Inflammatory macrophage treated with lipopolysaccharide for 1 hour (primary cell): ENCODE data around the gene TIMM44.
"Not testable (repeated sequence)": the region's sequence is repeated elsewhere in the genome, so short reads cannot be mapped to it uniquely, and the experiment has no call there.

Experiments
- DNase-seq, 2 donors: peaks; one replicate each; pipeline ENCODE4 v3.0.0-alpha.2; 2020 to 2022

Gene TIMM44

DNA sequence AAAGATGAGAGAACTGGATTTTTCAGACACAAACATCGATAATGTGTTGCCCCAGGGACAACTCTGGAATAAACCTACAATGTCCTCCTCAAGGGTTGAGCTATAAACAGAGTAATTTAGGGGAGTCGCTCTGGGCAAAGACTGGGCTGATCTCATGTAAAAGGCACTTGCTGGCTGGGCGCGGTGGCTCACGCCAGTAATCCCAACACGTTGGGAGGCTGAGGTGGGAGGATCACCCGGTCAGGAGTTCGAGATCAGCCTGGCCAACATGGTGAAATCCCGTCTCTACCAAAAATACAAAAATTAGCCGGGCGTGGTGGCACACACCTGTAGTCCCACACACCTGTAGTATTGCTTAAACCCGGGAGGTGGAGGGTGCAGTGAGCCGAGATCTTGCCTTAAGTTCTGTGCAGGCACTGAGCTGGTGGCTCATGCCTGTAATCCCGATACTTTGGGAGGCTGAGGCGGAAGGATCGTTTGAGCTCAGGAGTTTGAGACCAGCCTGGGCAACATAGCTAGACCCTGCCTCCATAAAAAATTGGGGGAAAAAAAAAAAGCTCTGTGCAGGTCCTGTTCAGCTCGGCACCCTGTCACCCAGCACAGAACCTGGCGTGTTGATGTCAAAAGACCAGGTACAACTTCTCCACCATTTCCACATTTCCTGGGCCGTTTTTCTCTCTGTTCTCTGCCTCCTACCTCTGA lies 1.4 kb downstream of the TIMM44 start:
- DNase-seq = no peak

- DNase-seq = no peak
Measured at GRCh38 chr19:7940841-7941240, 2.6 kb downstream of the TIMM44 start.

DNA sequence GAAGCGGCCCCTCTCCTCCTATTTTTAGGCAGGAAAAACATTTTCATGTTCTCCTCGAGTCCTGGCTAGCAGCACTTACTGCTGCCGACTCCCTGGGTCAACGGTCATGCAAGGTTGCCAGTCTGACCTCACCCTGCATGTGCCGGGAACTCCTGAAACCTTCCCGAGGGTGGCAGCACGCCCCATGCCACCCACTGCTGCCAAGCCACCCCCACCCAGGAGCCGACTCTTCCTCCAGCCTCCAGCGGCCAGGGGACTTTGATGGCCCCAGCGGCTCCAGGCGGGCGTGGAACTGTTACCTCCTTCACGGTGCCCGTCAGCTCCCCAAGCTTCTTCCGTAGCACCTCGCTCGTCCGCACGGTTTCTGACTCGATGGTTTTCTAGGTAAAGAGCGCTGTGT lies 8.7 kb downstream of the TIMM44 start:
- no peak for DNase-seq

DNA sequence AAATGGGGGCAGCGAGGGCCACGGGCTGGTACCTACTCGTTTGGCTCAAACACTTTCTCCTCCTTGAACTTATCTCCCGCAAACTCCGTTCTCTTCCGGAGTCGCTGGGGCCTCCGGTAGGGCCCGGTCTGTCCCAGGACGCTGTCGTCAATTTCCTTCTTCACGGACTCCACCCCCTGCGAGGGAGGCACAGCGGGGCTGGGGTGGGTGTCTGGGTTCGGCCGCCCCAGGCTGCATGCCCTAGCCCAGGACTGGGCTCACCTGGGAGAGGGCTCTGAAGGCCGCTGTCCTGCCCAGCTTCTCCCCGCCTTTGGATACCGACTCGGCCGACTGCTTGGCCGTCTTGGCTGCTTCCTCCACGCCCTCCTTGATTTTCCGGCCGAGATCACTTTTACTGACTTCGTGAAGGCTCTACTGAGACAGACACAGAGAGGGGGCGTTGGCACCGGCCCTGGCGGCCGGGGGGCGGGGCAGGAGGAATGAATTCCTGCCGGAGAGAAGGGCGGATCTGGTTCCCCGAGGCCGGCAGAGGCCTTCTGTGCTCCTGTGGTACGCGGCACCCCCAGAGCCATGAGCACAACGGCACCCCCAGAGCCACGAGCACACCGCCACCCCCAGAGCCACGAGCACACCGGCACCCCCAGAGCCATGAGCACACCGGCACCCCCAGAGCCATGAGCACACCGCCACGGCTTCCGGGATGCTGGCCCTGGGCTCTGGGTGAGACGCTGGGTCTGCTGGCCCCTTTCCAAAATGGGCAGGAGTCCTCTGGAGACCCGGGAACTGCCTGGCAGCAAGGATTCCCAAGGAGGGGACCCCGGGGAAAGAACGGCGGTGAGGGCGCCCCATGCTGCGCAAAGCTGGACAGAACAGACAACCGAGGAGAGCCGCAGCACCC lies 9.4 kb downstream of the TIMM44 start:
- DNase-seq = no peak

DNA sequence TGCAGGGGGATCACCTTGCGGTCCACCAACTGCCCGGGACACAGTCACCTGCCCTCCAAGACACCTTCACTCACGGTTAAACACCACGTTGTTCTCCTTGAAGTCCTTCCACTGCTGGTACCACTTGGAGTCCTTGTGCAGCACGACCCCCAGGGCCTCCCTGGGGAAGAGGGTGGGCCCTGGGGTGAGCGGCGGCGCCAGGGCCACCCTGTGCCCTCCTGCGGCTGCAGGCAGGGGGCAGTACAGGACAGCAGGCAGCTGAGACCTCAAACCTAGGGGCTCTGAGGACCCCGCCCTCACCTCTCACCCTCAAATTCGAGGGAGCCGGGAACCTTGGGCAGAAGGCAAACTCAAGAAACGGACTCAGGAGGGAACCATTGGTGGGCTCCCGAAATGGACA lies 10.1 kb downstream of the TIMM44 start:
- no peak for DNase-seq

GRCh38 chr19:7932930-7933300 lies 10.6 kb downstream of the TIMM44 start:
- DNase-seq = no peak

DNA sequence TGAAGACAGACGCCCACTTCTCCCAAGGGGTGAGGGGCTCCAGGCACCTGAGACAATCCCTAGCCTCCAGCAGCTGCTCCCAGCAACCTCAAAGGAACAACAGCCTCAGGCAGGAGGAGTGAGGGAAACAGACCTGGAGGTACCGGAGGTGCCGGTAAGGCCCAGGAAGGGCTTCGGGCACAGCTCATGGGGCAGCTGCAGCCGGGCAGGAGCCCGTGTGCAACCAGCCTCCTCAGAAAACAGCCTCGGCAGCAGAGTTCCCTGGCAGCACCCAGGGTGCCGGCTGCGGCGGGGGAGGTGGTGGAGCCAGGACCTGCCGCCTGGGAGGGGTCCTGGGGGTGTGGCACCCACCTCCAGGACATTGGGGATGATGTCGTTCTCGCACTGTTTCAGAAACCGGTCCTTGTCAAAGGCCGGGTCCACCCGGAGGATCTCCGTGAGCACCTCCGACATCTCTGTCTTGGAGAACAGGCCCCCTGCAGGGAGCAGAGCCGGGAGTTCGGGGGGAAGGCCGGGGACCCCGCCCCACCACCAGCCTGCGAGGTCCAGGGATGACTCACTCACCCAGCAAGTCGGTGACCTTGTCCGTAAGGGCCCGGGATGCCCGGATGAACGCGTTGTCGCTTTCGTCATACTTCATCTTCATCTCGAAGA lies 11.1 kb downstream of the TIMM44 start:
- DNase-seq = no peak

DNA sequence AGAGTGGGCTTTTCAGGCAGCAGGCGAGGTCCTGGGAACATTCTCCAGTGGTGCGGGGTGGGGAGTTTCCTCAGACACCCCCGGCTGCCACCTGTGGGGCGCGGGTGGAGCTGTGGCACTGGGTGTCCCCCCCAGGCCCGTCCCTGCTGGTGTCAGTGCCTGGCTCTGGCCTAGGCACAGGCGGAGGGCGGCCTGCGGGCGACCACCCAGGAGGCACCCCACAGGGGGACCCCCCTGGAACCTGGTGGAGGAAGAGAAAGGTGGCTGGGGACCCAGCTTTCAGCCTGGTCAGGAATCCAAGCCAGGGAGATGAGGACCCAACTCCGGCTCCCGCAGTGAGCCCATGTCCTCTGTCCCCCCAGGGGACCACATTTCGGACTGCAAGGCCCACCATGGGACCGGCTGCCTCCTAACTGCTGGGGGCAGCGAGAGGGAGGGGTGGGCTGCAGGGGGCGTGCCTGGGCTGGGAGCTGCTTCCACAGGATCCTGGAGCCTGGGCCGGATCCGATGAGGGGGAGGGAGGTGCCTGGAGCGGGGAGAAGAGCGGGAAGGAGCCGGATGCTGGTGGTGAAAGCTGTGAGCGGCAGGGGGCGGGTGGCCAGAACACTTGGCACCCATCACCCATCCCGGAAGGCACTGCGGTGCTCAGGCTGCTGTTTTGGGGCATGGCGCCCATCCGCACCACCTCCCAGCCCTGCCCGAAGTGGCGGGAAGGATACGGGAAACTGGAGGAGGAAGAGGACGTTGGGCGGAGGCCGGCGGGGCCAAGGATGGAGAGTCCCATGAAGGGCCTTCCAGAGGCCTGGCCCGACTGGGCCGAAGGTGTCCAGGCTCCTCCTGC lies 12.0 kb downstream of the TIMM44 start:
- DNase-seq = no peak

DNA sequence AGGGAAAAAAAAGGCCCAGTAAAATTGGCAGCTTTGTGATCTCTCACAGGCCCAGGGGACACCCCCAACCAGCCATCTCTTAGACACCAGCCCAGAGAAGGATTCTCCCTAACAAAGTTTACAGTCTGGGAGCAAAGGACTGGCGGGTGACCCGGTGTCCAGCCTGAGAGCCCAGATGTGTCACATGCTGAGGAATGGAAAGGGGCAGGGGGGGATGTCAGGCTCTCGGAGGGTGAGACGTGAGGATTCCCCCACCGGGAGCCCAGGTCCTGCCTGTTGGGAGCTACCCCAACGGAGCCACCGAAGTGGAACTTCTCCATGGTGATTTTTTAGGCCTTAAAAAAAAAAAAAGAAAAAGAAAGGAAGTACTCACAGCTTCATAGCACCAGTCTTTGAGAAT lies 12.7 kb downstream of the TIMM44 start:
- DNase-seq = no peak

GRCh38 chr19:7930030-7930429 lies 13.4 kb downstream of the TIMM44 start:
- not testable (repeated sequence) for DNase-seq

GRCh38 chr19:7928741-7929701 lies 14.4 kb downstream of the TIMM44 start:
- DNase-seq = peak in 1 of 2 donors; percentile 27

GRCh38 chr19:7928334-7928706 lies 15.1 kb downstream of the TIMM44 start:
- DNase-seq = no peak

- DNase-seq = no peak
Measured at GRCh38 chr19:7927605-7928333, 15.7 kb downstream of the TIMM44 start.

GRCh38 chr19:7926727-7927604 lies 16.5 kb downstream of the TIMM44 start:
- DNase-seq = no peak

DNA sequence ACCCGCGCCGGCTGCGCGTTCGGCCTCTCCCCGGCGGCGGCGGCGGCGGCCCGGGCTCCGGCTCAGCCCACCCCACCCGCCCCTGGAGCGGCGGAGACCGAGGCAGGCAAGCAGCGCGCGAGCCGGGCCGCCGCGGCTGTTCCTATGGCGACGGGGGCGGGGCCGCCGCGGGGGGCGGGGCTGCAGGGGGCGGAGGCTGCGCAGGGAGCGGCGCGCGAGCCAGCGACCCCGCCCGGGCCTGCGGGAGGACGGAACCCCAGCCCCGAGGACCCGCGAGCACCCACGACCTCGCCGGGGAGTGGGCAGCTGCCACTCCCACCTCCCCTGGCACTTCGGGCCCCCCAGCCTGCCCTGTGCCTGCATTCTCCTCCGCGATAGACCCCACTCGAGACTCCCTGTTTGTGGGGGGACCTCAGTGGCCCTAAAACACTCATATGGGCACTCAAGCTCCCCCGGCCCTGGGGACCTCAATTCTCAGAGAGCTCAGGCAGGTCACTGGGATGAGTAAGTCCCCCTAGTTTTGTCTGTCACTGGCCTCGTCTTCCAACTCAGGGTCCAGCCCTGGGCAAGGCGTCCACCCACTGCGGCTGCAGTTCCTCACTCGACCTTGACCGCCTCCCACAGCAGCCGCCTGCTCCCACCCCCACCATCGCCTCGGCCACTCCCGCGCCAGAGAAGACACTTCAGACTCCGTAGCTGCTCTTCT lies 17.3 kb downstream of the TIMM44 start, which contains the start of gene CTXN1:
TSS of gene CTXN1 (minus strand) at position 115 of the 706 bp plus-strand sequence. CDS start 597 bp downstream, outside the sequence.
- peak; percentile 29 to 54 for DNase-seq

DNA sequence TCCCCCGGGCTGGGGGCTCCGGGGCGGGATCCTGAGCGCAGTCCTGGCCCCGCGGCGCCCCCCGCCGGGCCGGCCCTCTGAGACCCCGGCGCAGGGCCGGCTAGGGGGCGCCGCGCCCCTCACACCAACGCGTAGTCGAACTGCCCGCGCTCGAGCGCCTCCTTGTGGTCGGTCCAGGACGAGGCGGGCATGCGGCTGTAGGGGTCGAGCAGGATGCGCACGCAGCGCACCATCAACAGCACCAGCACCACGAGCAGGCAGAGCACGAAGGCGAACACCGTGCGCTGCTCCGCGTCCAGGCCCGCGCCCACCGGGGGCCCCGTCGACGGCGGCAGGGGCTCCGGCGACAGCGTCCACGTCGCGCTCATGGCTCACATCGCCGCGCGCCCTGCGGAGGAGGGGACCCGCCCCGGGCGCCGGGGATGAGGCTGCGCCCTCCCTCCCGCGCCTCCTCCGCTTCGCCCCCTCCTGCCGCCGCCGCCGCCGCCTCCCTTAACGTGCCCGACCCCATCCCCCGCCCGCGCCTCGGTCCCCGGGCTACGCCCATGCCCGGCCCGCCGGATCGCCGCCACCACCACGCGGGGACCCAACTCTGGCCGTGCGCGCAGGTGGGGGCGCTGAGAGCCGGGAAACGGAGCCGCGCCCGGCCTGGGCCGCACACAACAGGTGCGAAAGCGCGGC lies 18.2 kb downstream of the TIMM44 start:
- peak; percentile 33 to 61 for DNase-seq

DNA sequence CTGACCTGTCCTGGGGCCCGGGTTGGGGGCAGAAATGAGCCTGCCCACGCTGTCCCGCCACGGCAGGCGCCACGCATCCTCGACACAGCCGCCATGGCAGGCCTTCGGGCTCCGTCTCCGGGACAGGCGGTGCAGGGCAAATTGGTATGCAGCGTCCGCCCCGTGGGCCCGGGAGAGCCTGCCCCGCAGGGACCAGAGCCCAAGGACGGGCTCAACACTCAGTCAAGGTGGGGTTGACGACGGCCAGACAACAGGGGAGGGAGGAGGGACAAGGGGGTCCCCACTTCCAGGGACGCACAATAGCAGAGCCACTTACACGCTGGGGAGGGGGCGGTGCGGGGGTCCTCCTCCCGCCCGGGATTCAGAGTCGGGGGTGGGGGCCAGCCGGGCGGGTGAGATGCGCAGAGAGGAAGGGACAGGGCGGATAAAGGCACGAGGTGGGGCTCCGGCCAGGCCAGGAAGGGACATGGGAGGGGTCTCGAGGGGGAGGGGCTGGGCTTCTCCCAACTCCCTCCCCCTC lies 18.8 kb downstream of the TIMM44 start:
- no peak for DNase-seq

GRCh38 chr19:7924241-7924640 lies 19.2 kb downstream of the TIMM44 start:
- DNase-seq = no peak
